Stimulated activated CD8-positive, alpha-beta memory T cell treated with anti-CD3 and anti-CD28 coated beads, Interleukin-12 subunit alpha, Interleukin-12 subunit beta, amount 100 ng/mL, for 24 hours (primary cell): ENCODE measurements around the gene FGF12.

Source experiments
- DNase-seq: peaks from one replicate; pipeline ENCODE4 v3.0.0-alpha.2; 2020; ENCODE audit errors: extremely low read depth

The FGF12 gene

GRCh38 chr3:192260116-192261010 is 467.0 kb downstream of the FGF12 start:
- DNase-seq: no peak

- no peak for DNase-seq
Measured at GRCh38 chr3:192259661-192260060, 467.7 kb downstream of the FGF12 start.

GRCh38 chr3:192258721-192259120 is 468.6 kb downstream of the FGF12 start:
- DNase-seq: no peak

GRCh38 chr3:192255839-192256238 is 471.5 kb downstream of the FGF12 start:
- no peak for DNase-seq

- DNase-seq: no peak
Measured at GRCh38 chr3:192253138-192253887, 474.0 kb downstream of the FGF12 start.

- no peak for DNase-seq
Measured at GRCh38 chr3:192249516-192249915, 477.8 kb downstream of the FGF12 start.

GRCh38 chr3:192246847-192247559 is 480.3 kb downstream of the FGF12 start:
- DNase-seq: no peak

GRCh38 chr3:192244591-192244990 is 482.8 kb downstream of the FGF12 start:
- no peak for DNase-seq

- no peak for DNase-seq
Measured at GRCh38 chr3:192239956-192240355, 487.4 kb downstream of the FGF12 start.

GRCh38 chr3:192237992-192238608 is 489.2 kb downstream of the FGF12 start:
- no peak for DNase-seq

GRCh38 chr3:192229866-192230265 is 497.5 kb downstream of the FGF12 start:
- no peak for DNase-seq

- no peak for DNase-seq
Measured at GRCh38 chr3:192224634-192225155, 502.6 kb downstream of the FGF12 start.

- no peak for DNase-seq
Measured at GRCh38 chr3:192223815-192224214, 503.5 kb downstream of the FGF12 start.

- DNase-seq: no peak
Measured at GRCh38 chr3:192220915-192221314, 506.4 kb downstream of the FGF12 start.

- no peak for DNase-seq
Measured at GRCh38 chr3:192219926-192220325, 507.4 kb downstream of the FGF12 start.

- DNase-seq: no peak
Measured at GRCh38 chr3:192216067-192216466, 511.3 kb downstream of the FGF12 start.

- no peak for DNase-seq
Measured at GRCh38 chr3:192212979-192213378, 514.4 kb downstream of the FGF12 start.

GRCh38 chr3:192212335-192212734 is 515.0 kb downstream of the FGF12 start:
- DNase-seq: no peak

- DNase-seq: no peak
Measured at GRCh38 chr3:192207651-192208050, 519.7 kb downstream of the FGF12 start.

GRCh38 chr3:192207239-192207638 is 520.1 kb downstream of the FGF12 start:
- no peak for DNase-seq

- DNase-seq: no peak
Measured at GRCh38 chr3:192194085-192194484, 533.3 kb downstream of the FGF12 start.
